ENCODE results near the gene RAB8B.

RAB8B gene

GRCh38 chr15:63292771-63293170 is 103.4 kb downstream of the RAB8B start:
- Histone ChIP-seq H3K4me1 (ENCODE audit: control insufficient read depth in 1 of 2, insufficient read depth in 2 of 2, low read length in 2 of 2) (no peaks in the 10 kb centered on the region), H2AK5ac (ENCODE audit: low read length) (no peak overlapping the region), H3K9me3 (ENCODE audit: insufficient read depth, low read depth, low read length) (no peaks in the 10 kb centered on the region), H3K36me3 (ENCODE audit: control insufficient read depth in 1 of 2, insufficient read depth in 2 of 2, low read length in 2 of 2) (no peaks in the 10 kb centered on the region), H2BK12ac (ENCODE audit: low read length) (no peak overlapping the region), H2BK5ac (ENCODE audit: low read depth, low read length, poor library complexity) (no peak overlapping the region), H4K91ac (ENCODE audit: low read depth, low read length) (no peak overlapping the region), H3K4me3 (ENCODE audit: low read depth, low read length) (no peak overlapping the region), H3K23ac (ENCODE audit: low read length) (no peak overlapping the region), H4K12ac (ENCODE audit: low read depth, low read length) (no peak overlapping the region), H3K18ac (ENCODE audit: low read length) (no peak overlapping the region), H2BK120ac (ENCODE audit: insufficient read depth, low read length, poor library complexity) (no peak overlapping the region), H3K27me3 (ENCODE audit: insufficient read depth, low read length) (no peaks in the 10 kb centered on the region), H3K4ac (ENCODE audit: low read depth, low read length) (no peak overlapping the region), H3K4me2 (ENCODE audit: low read length) (no peak overlapping the region), H3K79me2 (ENCODE audit: control insufficient read depth, insufficient read depth, low read length, poor library complexity) (no peaks in the 10 kb centered on the region), H3K9ac (ENCODE audit: low read length) (no peak overlapping the region), H4K8ac (ENCODE audit: low read depth, low read length) (no peak overlapping the region), H3K14ac (ENCODE audit: low read length) (no peak overlapping the region), H3K27ac (ENCODE audit: low read depth, low read length) (no peak overlapping the region), H2AFZ (ENCODE audit: insufficient read depth, low read length, poor library complexity) (no peak overlapping the region), H3K79me1 (ENCODE audit: low read length) (no peaks in the 10 kb centered on the region)
- DNase-seq = peak; percentile 26 to 36
- WGBS (ENCODE audit: extremely low coverage, insufficient coverage, insufficient read length) = no CpG with 5 or more reads among the region's 5 CpGs

GRCh38 chr15:63294359-63294758 is 105.0 kb downstream of the RAB8B start:
- no peak overlapping the region for H2BK120ac ChIP-seq (ENCODE audit: insufficient read depth, low read length, poor library complexity)
- DNase-seq = no peak
- no peak overlapping the region for H3K14ac ChIP-seq (ENCODE audit: low read length)
- no peak overlapping the region for H3K4me3 ChIP-seq (ENCODE audit: low read depth, low read length)
- H3K27ac ChIP-seq (ENCODE audit: low read depth, low read length) = no peak overlapping the region
- no peaks in the 10 kb centered on the region for H3K36me3 ChIP-seq (ENCODE audit: control insufficient read depth in 1 of 2, insufficient read depth in 2 of 2, low read length in 2 of 2)
- H3K18ac ChIP-seq (ENCODE audit: low read length) = no peak overlapping the region
- no peaks in the 10 kb centered on the region for H3K27me3 ChIP-seq (ENCODE audit: insufficient read depth, low read length)
- no peak overlapping the region for H3K4ac ChIP-seq (ENCODE audit: low read depth, low read length)
- H3K79me1 ChIP-seq (ENCODE audit: low read length) = no peaks in the 10 kb centered on the region
- H3K4me2 ChIP-seq (ENCODE audit: low read length) = no peak overlapping the region
- H3K9me3 ChIP-seq (ENCODE audit: insufficient read depth, low read depth, low read length) = no peaks in the 10 kb centered on the region
- no CpG with 5 or more reads among the region's 3 CpGs for WGBS (ENCODE audit: extremely low coverage, insufficient coverage, insufficient read length)
- H4K12ac ChIP-seq (ENCODE audit: low read depth, low read length) = no peak overlapping the region
- H2BK12ac ChIP-seq (ENCODE audit: low read length) = no peak overlapping the region
- no peaks in the 10 kb centered on the region for H3K79me2 ChIP-seq (ENCODE audit: control insufficient read depth, insufficient read depth, low read length, poor library complexity)
- no peak overlapping the region for H3K9ac ChIP-seq (ENCODE audit: low read length)
- H3K4me1 ChIP-seq (ENCODE audit: control insufficient read depth in 1 of 2, insufficient read depth in 2 of 2, low read length in 2 of 2) = no peaks in the 10 kb centered on the region
- H2BK5ac ChIP-seq (ENCODE audit: low read depth, low read length, poor library complexity) = no peak overlapping the region
- H3K23ac ChIP-seq (ENCODE audit: low read length) = no peak overlapping the region
- no peak overlapping the region for H2AK5ac ChIP-seq (ENCODE audit: low read length)
- H4K8ac ChIP-seq (ENCODE audit: low read depth, low read length) = no peak overlapping the region
- H2AFZ ChIP-seq (ENCODE audit: insufficient read depth, low read length, poor library complexity) = peak overlapping the region; percentile 74
- H4K91ac ChIP-seq (ENCODE audit: low read depth, low read length) = no peak overlapping the region

GRCh38 chr15:63295341-63295740 is 105.9 kb downstream of the RAB8B start:
- H4K8ac ChIP-seq (ENCODE audit: low read depth, low read length) = no peak overlapping the region

GRCh38 chr15:63296195-63296594 is 106.8 kb downstream of the RAB8B start:
- Histone ChIP-seq H4K12ac (ENCODE audit: low read depth, low read length) (no peak overlapping the region), H2BK5ac (ENCODE audit: low read depth, low read length, poor library complexity) (no peak overlapping the region), H4K91ac (ENCODE audit: low read depth, low read length) (no peak overlapping the region), H3K23ac (ENCODE audit: low read length) (no peak overlapping the region), H2AK5ac (ENCODE audit: low read length) (no peak overlapping the region), H3K27ac (ENCODE audit: low read depth, low read length) (no peak overlapping the region), H4K8ac (ENCODE audit: low read depth, low read length) (no peak overlapping the region), H3K27me3 (ENCODE audit: insufficient read depth, low read length) (no peaks in the 10 kb centered on the region), H2AFZ (ENCODE audit: insufficient read depth, low read length, poor library complexity) (no peak overlapping the region), H3K4me3 (ENCODE audit: low read depth, low read length) (no peak overlapping the region), H3K9ac (ENCODE audit: low read length) (no peak overlapping the region), H3K4me2 (ENCODE audit: low read length) (no peak overlapping the region), H3K36me3 (ENCODE audit: control insufficient read depth in 1 of 2, insufficient read depth in 2 of 2, low read length in 2 of 2) (no peaks in the 10 kb centered on the region), H2BK120ac (ENCODE audit: insufficient read depth, low read length, poor library complexity) (no peak overlapping the region), H2BK12ac (ENCODE audit: low read length) (no peak overlapping the region), H3K14ac (ENCODE audit: low read length) (no peak overlapping the region), H3K18ac (ENCODE audit: low read length) (no peak overlapping the region), H3K79me2 (ENCODE audit: control insufficient read depth, insufficient read depth, low read length, poor library complexity) (no peaks in the 10 kb centered on the region), H3K9me3 (ENCODE audit: insufficient read depth, low read depth, low read length) (no peaks in the 10 kb centered on the region), H3K4ac (ENCODE audit: low read depth, low read length) (no peak overlapping the region), H3K4me1 (ENCODE audit: control insufficient read depth in 1 of 2, insufficient read depth in 2 of 2, low read length in 2 of 2) (no peaks in the 10 kb centered on the region), H3K79me1 (ENCODE audit: low read length) (no peaks in the 10 kb centered on the region)
- no CpG with 5 or more reads among the region's 6 CpGs for WGBS (ENCODE audit: extremely low coverage, insufficient coverage, insufficient read length)
- no peak for DNase-seq

More at GRCh38 chr15:63295341-63295740, 105.9 kb downstream of the RAB8B start:
- no peak overlapping the region for H2BK12ac ChIP-seq (ENCODE audit: low read length)
- H3K79me1 ChIP-seq (ENCODE audit: low read length) = no peaks in the 10 kb centered on the region
- no peaks in the 10 kb centered on the region for H3K27me3 ChIP-seq (ENCODE audit: insufficient read depth, low read length)
- no peak overlapping the region for H2AFZ ChIP-seq (ENCODE audit: insufficient read depth, low read length, poor library complexity)
- H2BK120ac ChIP-seq (ENCODE audit: insufficient read depth, low read length, poor library complexity) = no peak overlapping the region
- no peaks in the 10 kb centered on the region for H3K4me1 ChIP-seq (ENCODE audit: control insufficient read depth in 1 of 2, insufficient read depth in 2 of 2, low read length in 2 of 2)
- no peak overlapping the region for H2AK5ac ChIP-seq (ENCODE audit: low read length)
- H3K14ac ChIP-seq (ENCODE audit: low read length) = no peak overlapping the region
- H4K91ac ChIP-seq (ENCODE audit: low read depth, low read length) = no peak overlapping the region
- no peak overlapping the region for H2BK5ac ChIP-seq (ENCODE audit: low read depth, low read length, poor library complexity)
- no peaks in the 10 kb centered on the region for H3K79me2 ChIP-seq (ENCODE audit: control insufficient read depth, insufficient read depth, low read length, poor library complexity)
- H3K4me3 ChIP-seq (ENCODE audit: low read depth, low read length) = no peak overlapping the region
- DNase-seq = no peak
- no peaks in the 10 kb centered on the region for H3K9me3 ChIP-seq (ENCODE audit: insufficient read depth, low read depth, low read length)
- no peaks in the 10 kb centered on the region for H3K36me3 ChIP-seq (ENCODE audit: control insufficient read depth in 1 of 2, insufficient read depth in 2 of 2, low read length in 2 of 2)
- no peak overlapping the region for H3K18ac ChIP-seq (ENCODE audit: low read length)
- no peak overlapping the region for H4K12ac ChIP-seq (ENCODE audit: low read depth, low read length)
- H3K27ac ChIP-seq (ENCODE audit: low read depth, low read length) = no peak overlapping the region
- H3K4me2 ChIP-seq (ENCODE audit: low read length) = no peak overlapping the region
- no peak overlapping the region for H3K23ac ChIP-seq (ENCODE audit: low read length)
- no peak overlapping the region for H3K4ac ChIP-seq (ENCODE audit: low read depth, low read length)
- no peak overlapping the region for H3K9ac ChIP-seq (ENCODE audit: low read length)

All from trophoblast cell (in vitro differentiated cells and primary cell).